ENCODE data around the gene KRT24. TPM values are rescaled to one million over a fixed set of nuclear protein-coding genes. Genes with fewer than 3 reads are reported as not detected.

The KRT24 gene
- total RNA-seq, 4 donors from 2014 or later, result not detected

- no peaks in the 10 kb centered on the region for H3K36me3 ChIP-seq
- intact Hi-C loops (cut with DNase I; ENCODE audit: low total_unique reads), result no loop called here
- no peak overlapping the region for H3K4me3 ChIP-seq
- no peak for TF ChIP-seq CTCF (IDR thresholded peaks at IDR 0.05 in 4 of 5, conservative IDR thresholded peaks at IDR 0.05 in 1 of 5)
- TF ChIP-seq POLR2A (IDR thresholded peaks at IDR 0.05), result no peak
- H3K4me1 ChIP-seq, result no peaks in the 10 kb centered on the region
- H3K27me3 ChIP-seq, result peaks cover 0 to 9% (median 3%) of the 10 kb centered on the region in 3 donors
- in situ Hi-C loops (cut with MboI; ENCODE audit: low sequenced_read_pairs in 4 of 4), result no loop called here
- ATAC-seq (no peak), DNase-seq (no peak)
- H3K9me3 ChIP-seq, result no peaks in the 10 kb centered on the region
- no peak overlapping the region for H3K27ac ChIP-seq
Observed at GRCh38 chr17:40694584-40694983, 9.0 kb downstream of the KRT24 start.

GRCh38 chr17:40687106-40687505 is 16.4 kb downstream of the KRT24 start:
- in situ Hi-C loops (cut with MboI; ENCODE audit: low sequenced_read_pairs in 4 of 4), result no loop called here
- no peak overlapping the region for H3K27ac ChIP-seq
- TF ChIP-seq POLR2A (IDR thresholded peaks at IDR 0.05) (no peak), CTCF (IDR thresholded peaks at IDR 0.05 in 4 of 5, conservative IDR thresholded peaks at IDR 0.05 in 1 of 5) (no peak)
- intact Hi-C loops (cut with DNase I; ENCODE audit: low total_unique reads), result no loop called here
- H3K4me1 ChIP-seq, result no peaks in the 10 kb centered on the region
- no peak for DNase-seq
- H3K4me3 ChIP-seq, result no peak overlapping the region
- H3K9me3 ChIP-seq, result no peaks in the 10 kb centered on the region
- no peak for ATAC-seq
- no peaks in the 10 kb centered on the region for H3K36me3 ChIP-seq
- H3K27me3 ChIP-seq, result no peaks in the 10 kb centered on the region

- in situ Hi-C loops (cut with MboI; ENCODE audit: low sequenced_read_pairs in 4 of 4), result no loop called here
- Histone ChIP-seq H3K27me3 (peaks cover 0 to 4% (median 0%) of the 10 kb centered on the region in 3 donors), H3K36me3 (no peaks in the 10 kb centered on the region), H3K27ac (no peak overlapping the region), H3K9me3 (no peaks in the 10 kb centered on the region), H3K4me3 (no peak overlapping the region), H3K4me1 (no peaks in the 10 kb centered on the region)
- DNase-seq (no peak), ATAC-seq (no peak)
- TF ChIP-seq CTCF (IDR thresholded peaks at IDR 0.05 in 4 of 5, conservative IDR thresholded peaks at IDR 0.05 in 1 of 5) (no peak), POLR2A (IDR thresholded peaks at IDR 0.05) (no peak)
- intact Hi-C loops (cut with DNase I; ENCODE audit: low total_unique reads), result no loop called here
Observed at GRCh38 chr17:40686192-40686591, 17.4 kb downstream of the KRT24 start.

- ATAC-seq (no peak), DNase-seq (no peak)
- intact Hi-C loops (cut with DNase I; ENCODE audit: low total_unique reads) (no loop called here), in situ Hi-C loops (cut with MboI; ENCODE audit: low sequenced_read_pairs in 4 of 4) (no loop called here)
- H3K4me3 ChIP-seq, result no peak overlapping the region
- no peaks in the 10 kb centered on the region for H3K9me3 ChIP-seq
- no peak overlapping the region for H3K27ac ChIP-seq
- no peaks in the 10 kb centered on the region for H3K4me1 ChIP-seq
- no peaks in the 10 kb centered on the region for H3K36me3 ChIP-seq
- TF ChIP-seq CTCF (IDR thresholded peaks at IDR 0.05 in 4 of 5, conservative IDR thresholded peaks at IDR 0.05 in 1 of 5), result no peak
- no peak for TF ChIP-seq POLR2A (IDR thresholded peaks at IDR 0.05)
- H3K27me3 ChIP-seq, result peaks cover 15 to 24% (median 21%) of the 10 kb centered on the region in 3 donors
Observed at GRCh38 chr17:40680998-40681397, 22.6 kb downstream of the KRT24 start.

- DNase-seq (no peak), ATAC-seq (no peak)
- Histone ChIP-seq H3K4me1 (no peaks in the 10 kb centered on the region), H3K27ac (no peak overlapping the region), H3K36me3 (no peaks in the 10 kb centered on the region), H3K9me3 (no peaks in the 10 kb centered on the region), H3K4me3 (no peak overlapping the region), H3K27me3 (peaks cover 15 to 26% (median 21%) of the 10 kb centered on the region in 3 donors)
- intact Hi-C loops (cut with DNase I; ENCODE audit: low total_unique reads), result no loop called here
- in situ Hi-C loops (cut with MboI; ENCODE audit: low sequenced_read_pairs in 4 of 4), result no loop called here
- TF ChIP-seq CTCF (IDR thresholded peaks at IDR 0.05 in 4 of 5, conservative IDR thresholded peaks at IDR 0.05 in 1 of 5) (no peak), POLR2A (IDR thresholded peaks at IDR 0.05) (no peak)
Observed at GRCh38 chr17:40679523-40679907, 24.0 kb downstream of the KRT24 start.
